GM19240 (cell line): ENCODE data around the gene LIMS1.

Source experiments
- DNase-seq: peaks from one replicate; pipeline ENCODE4 v3.0.0; 2011; ENCODE audit warnings: low spot score; ENCODE audit not compliant: insufficient read length

The LIMS1 gene

GRCh38 chr2:108614043-108614545 is 79.8 kb downstream of the LIMS1 start:
- no peak for DNase-seq

GRCh38 chr2:108614659-108615058 is 80.4 kb downstream of the LIMS1 start:
- DNase-seq = no peak

GRCh38 chr2:108615480-108616090 is 81.3 kb downstream of the LIMS1 start:
- DNase-seq = no peak

GRCh38 chr2:108616318-108616717 is 82.0 kb downstream of the LIMS1 start:
- DNase-seq = no peak

GRCh38 chr2:108616751-108617161 is 82.5 kb downstream of the LIMS1 start:
- DNase-seq = no peak

GRCh38 chr2:108617617-108618016 is 83.3 kb downstream of the LIMS1 start:
- DNase-seq = no peak

- no peak for DNase-seq
Measured at GRCh38 chr2:108619925-108620620, 85.8 kb downstream of the LIMS1 start.

- DNase-seq = no peak
Measured at GRCh38 chr2:108620656-108621055, 86.4 kb downstream of the LIMS1 start.

GRCh38 chr2:108621087-108621559 is 86.9 kb downstream of the LIMS1 start:
- DNase-seq = peak; percentile 52

- no peak for DNase-seq
Measured at GRCh38 chr2:108621687-108622681, 87.7 kb downstream of the LIMS1 start.

- DNase-seq = no peak
Measured at GRCh38 chr2:108623616-108624015, 89.3 kb downstream of the LIMS1 start.

- no peak for DNase-seq
Measured at GRCh38 chr2:108625186-108625827, 91.0 kb downstream of the LIMS1 start.

GRCh38 chr2:108625828-108626195 is 91.5 kb downstream of the LIMS1 start:
- DNase-seq = no peak

GRCh38 chr2:108626995-108627394 is 92.7 kb downstream of the LIMS1 start:
- no peak for DNase-seq

- DNase-seq = no peak
Measured at GRCh38 chr2:108627911-108628567, 93.8 kb downstream of the LIMS1 start.

GRCh38 chr2:108628936-108629335 is 94.7 kb downstream of the LIMS1 start:
- no peak for DNase-seq

GRCh38 chr2:108629417-108629816 is 95.1 kb downstream of the LIMS1 start:
- DNase-seq = no peak

- no peak for DNase-seq
Measured at GRCh38 chr2:108630567-108631405, 96.5 kb downstream of the LIMS1 start.

- DNase-seq = no peak
Measured at GRCh38 chr2:108632332-108633160, 98.3 kb downstream of the LIMS1 start.
